HG03060 (cell line): ENCODE data around the gene FBXL7.

Source experiments
- ATAC-seq: cut with Tn5 transposase; IDR thresholded peaks from one replicate; pipeline ENCODE4 v1.9.1; 2021; ENCODE audit warnings: low read depth, moderate number of reproducible peaks; ENCODE audit not compliant: unreplicated experiment

The FBXL7 gene

GRCh38 chr5:15501091-15501791, 1.3 kb downstream of the FBXL7 start:
- no peak for ATAC-seq

DNA sequence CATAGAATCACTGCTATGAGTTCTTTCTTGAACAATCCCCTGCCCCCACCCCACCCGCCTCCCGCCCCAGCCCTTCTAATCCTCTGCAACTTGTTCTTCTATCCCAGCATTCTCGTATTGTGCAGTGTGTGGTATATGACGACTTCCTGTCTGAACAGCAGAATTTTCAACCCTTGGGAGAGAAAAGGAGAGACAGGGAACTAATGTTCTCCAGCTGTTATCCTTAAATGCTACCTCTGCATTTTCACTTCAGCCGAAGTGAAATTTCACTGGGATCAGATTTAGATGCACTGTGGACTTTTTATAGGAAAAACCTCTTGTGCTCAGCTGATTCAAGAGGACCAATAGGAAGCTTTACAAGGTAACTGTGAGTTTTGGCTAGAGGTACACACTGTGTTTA, 2.2 kb downstream of the FBXL7 start:
- ATAC-seq: no peak

GRCh38 chr5:15506146-15506545, 6.2 kb downstream of the FBXL7 start:
- ATAC-seq: no peak

DNA sequence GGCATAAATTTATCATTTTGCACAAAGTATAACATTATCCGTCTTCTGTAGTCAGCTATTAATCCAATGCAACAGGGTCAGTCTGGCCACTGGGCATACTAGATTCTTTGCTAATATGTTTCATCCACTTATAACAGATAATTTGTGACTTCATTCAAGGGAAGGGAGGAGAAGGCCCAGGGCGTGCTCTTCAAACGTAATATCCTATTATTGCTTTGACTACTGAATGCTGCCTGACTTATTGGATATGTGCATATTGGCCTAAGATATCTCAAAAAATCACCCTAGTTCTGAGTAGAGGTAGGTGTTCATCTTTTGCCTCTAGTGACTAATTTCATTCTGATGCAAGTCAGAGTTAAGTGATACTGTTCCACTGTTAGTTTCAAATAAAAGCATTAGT, 6.9 kb downstream of the FBXL7 start:
- ATAC-seq: no peak

DNA sequence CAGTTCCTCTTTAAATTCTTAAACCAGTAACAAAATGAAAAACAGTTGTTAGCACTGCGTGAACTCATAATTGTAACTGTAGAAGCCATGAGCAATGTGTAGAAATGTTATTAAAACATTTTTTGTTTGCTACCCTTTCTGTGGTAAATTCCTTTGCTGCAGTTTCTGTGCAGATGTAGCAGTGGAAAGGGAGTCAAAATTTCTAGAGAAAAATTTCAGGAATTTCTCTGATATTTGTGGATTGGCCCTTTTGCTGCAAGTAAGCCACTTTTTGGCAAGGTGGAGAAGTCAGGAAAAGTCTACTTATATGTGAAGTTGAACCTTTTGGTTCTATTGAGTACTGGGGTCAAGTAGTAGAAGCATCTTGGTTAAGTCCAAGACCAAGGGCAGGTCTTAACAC, 10.1 kb downstream of the FBXL7 start:
- no peak for ATAC-seq

- ATAC-seq: no peak
These were observed 10.9 kb downstream of the FBXL7 start for GRCh38 chr5:15510831-15511230.

DNA sequence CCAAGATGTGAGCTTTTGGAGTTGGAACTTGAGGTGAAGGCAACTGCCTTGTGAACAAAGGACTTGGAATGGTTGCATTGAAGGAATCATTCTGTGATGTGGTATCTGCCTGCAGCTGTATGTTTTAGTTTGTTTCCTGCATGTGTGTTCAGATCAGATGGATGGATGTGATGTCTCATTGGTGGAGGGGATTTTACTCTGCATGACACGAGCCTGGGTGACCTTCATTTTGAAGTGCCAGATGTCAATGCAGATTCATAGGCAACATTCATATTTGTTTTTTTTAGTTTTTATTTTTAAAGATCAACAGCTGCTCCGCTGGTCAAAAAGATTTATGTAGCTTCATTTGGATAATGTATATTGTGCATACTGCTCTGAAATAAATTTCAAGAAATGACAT, 13.5 kb downstream of the FBXL7 start:
- no peak for ATAC-seq

DNA sequence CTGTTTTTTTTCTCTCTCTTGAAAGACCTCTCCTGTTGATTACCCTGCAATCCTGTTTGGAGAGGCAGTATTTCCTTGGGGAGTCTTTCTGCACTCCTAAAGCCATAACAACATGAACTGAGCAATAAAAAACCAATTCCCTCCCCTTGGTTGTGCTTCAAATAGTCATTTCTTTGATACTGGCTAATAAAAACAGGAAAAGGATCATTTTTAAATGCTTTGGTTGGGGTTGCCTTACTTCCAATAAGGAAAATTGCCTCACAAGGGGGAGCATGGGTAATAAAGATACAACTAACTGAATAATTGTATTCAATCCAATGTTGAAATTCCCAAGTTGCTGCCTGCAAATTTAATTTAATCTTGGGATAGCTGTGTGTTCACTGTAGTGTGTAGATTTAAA, 13.9 kb downstream of the FBXL7 start:
- ATAC-seq: no peak

GRCh38 chr5:15515229-15515628, 15.2 kb downstream of the FBXL7 start:
- ATAC-seq: no peak

GRCh38 chr5:15516486-15516885, 16.5 kb downstream of the FBXL7 start:
- ATAC-seq: no peak

DNA sequence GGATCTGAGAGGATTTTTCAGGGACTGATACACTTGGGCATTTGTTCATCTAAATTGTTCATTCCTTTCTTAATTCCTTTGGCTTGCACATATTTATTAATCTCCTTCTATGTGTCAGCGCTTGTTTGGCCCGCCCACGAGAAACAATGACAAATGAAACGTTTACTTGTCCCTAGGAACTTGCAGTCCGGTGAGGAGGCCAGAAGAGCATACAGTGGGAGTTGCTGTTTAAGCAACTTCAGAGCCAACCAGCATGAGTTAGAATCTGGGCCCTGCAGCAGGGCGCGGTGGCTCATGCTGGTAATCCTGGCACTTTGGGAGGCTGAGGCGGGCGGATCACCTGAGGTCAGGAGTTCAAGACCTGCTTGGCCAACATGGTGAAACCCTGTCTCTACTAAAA, 18.8 kb downstream of the FBXL7 start:
- ATAC-seq: no peak

GRCh38 chr5:15520856-15521255, 20.9 kb downstream of the FBXL7 start:
- no peak for ATAC-seq

DNA sequence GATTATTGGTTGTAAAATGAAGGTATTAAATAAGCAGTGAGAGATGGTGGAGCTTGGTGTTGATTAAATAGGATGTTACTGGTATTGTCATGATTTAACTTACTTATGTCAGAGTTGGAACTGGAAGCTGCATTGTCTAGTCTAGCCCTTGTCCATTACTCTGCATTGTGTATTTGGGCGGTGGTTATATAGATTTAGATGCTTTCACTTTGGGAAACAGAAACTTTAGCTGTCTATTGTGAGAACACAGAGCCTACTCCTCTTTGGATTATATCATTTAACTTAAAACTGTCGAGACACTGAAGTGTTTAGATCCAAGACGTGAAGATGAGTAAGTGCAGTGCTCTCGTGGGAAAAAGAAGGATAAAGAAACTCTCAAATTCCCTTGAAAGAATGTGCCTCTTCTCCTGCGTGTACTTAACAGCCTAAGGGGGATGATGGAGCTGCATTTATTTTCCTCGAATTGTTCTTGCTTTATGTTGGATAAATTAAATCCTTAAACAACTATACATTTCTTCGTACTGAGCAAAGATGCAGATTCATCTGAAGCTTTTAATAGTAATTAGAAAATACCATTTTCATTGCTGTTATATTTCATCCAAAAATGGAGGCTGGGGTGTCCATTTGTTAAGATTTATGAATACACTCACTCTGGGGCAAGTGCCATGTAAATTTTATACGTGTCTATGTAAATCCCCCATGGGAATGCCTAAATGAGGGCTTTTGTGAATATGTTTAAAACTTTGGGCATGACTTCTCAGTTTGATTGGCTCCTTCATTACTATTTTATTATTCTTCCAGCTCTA, 21.6 kb downstream of the FBXL7 start:
- ATAC-seq: no peak

- ATAC-seq: no peak
These were observed 22.2 kb downstream of the FBXL7 start for GRCh38 chr5:15522187-15522520.

- no peak for ATAC-seq
These were observed 24.7 kb downstream of the FBXL7 start for GRCh38 chr5:15524712-15525111.

DNA sequence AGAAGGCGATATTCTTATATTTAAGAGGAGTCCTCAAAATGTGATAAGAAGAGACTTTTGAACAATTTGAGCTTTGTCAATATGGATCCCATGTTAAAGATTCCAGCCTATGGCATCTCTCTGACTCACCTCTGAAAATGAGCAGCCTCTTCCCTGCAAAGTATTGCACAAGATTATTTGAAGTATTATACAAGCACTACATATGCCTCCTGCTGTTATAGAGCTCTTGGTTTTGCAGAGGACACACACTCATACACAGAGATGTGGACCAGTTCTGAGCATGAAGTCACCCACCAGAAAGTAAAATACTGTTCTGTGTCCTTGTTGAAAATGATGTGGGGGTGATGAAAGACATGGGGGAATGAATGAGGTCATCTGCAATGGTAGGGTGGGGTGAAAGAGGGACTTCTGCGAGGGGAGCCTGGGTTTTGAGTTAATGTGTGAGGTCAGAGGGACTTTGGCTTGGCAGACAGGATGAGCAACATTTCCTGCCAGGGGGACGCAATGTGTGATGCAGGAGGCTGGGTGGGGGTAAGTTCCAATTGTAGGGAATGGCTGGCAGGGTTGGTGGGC, 25.8 kb downstream of the FBXL7 start:
- no peak for ATAC-seq

DNA sequence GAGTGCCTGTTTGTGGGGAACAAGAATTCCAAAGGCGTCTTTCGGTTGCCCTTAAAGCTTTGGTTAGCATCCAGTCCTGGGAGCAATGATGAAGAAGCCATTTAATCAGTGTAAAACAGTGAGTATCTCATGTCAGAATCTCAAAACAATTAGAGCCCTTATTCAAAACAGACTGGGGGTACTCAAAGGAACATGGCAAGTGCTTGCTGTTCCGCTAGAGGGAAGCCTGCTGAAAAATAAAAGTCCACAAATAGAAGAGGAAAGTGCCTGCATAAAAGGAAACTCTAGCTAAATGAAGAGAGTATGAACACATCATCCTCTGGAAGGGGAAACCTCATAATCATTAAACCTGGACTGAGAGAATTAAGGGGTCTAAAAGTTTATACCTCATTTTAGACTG, 26.4 kb downstream of the FBXL7 start:
- no peak for ATAC-seq

GRCh38 chr5:15528476-15528875, 28.5 kb downstream of the FBXL7 start:
- no peak for ATAC-seq

GRCh38 chr5:15529013-15529412, 29.0 kb downstream of the FBXL7 start:
- no peak for ATAC-seq

GRCh38 chr5:15529821-15530220, 29.8 kb downstream of the FBXL7 start:
- ATAC-seq: no peak

DNA sequence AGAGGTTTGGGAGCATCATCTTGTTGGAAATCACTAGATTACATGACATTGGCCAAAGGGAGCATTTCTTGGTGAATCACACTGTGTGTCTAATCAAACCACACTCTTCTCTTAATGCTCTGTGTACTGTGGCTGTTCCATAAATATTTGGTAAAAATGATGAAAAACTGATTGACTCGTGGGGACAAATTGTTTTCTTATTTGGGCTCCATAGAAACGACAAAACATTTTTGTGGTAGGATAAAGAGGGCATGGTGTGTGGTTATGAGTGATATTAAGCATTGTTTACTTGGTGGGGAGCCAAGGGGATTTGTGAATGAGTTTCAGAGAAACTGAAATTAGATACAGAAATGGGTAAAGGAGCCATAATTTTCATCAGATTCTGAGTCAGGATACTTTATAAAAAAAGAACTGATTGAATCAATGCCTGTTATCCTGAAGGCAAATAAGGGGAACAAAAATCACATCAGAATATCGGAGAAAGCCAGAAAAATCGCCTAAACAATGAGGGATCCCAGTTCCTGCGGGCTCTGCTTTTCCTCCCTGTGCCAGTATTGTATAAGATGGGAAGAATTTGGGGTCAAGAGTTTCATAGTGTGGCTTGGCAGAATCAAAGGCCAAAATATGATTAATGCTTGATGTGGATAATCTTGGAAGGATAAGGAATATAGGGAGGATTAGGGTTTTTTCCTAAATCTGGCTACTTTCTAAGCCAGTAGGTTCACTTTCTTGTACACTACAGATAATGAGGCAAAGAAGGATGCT, 33.3 kb downstream of the FBXL7 start:
- no peak for ATAC-seq
